HepG2 (cell line): ENCODE data around the gene RERE. TPM values are rescaled to one million over a fixed set of nuclear protein-coding genes. Genes with fewer than 3 reads are reported as not detected.

Experiments
- ATAC-seq: fragments of 200-7000 bp; cut with Tn5 transposase; 3 replicates; pipeline ENCODE4 v1.9.1; 2020; ENCODE audit warnings: mild to moderate bottlenecking, moderate library complexity
- BruUV-seq: library from RNA; stranded (reverse); fragments of 400-500 nt; replicated peaks from 2 replicates; lab custom pipeline; 2021; lab: Mats Ljungman, UMichigan
- CTCF ChIA-PET: fragments of 300-600 bp; formaldehyde crosslinking; extraction: SDS; loops from one replicate; lab custom pipeline; 2021; ENCODE audit warnings: low total read pairs, inconsistent platforms, low intra/inter-chr PET ratio; lab: Yijun Ruan, JAX
- POLR2A ChIA-PET: fragments of 350-600 bp; sonication (Branson Sonifier 250); formaldehyde crosslinking; loops from one replicate; lab custom pipeline; 2020; ENCODE audit warnings: antibody characterized with exemption, inconsistent platforms; lab: Yijun Ruan, JAX
- DNase-seq: peaks from one replicate; pipeline ENCODE4 v3.0.0-alpha.2; 2015; ENCODE audit warnings: low spot score
- FAIRE-seq: peaks from 3 replicates; lab custom pipeline; 2011; peaks lifted over from hg19 to GRCh38; lab: Jason Lieb, UNC
- H2AFZ ChIP-seq: one replicate; pipeline ENCODE4 v1.6.1; 2011; ENCODE audit warnings: low read length, inconsistent platforms
- H3K27ac ChIP-seq: fragments of 300-600 bp; 3 replicates; pipeline ENCODE4 v1.8.0; 2011; ENCODE audit warnings: mixed run types, mild to moderate bottlenecking, mixed read lengths, low read length, inconsistent platforms; ENCODE audit not compliant: insufficient read depth; ENCODE audit errors: extremely low read length
- H3K27me3 ChIP-seq, 2 experiments: fragments of 200-600 bp in 1 of 2; 2 replicates in 1 of 2; 3 replicates in 1 of 2; pipeline versions ENCODE4 v1.6.0 to v1.8.0; 2011; ENCODE audit warnings: low read length in 2 of 2, mild to moderate bottlenecking in 2 of 2, moderate library complexity in 2 of 2, inconsistent platforms in 1 of 2; ENCODE audit not compliant: insufficient read depth in 2 of 2, control insufficient read depth in 1 of 2
- H3K36me3 ChIP-seq, 2 experiments: fragments of 200-600 bp in 1 of 2; replicated peaks in 1 of 2; 2 replicates in 1 of 2; 3 replicates in 1 of 2; pipeline versions ENCODE4 v1.5.1 to v1.8.0; 2011; ENCODE audit warnings: low read length in 2 of 2, inconsistent platforms in 1 of 2; ENCODE audit not compliant: insufficient read depth in 2 of 2, control insufficient read depth in 1 of 2
- H3K4me1 ChIP-seq: 2 replicates; pipeline ENCODE4 v1.5.1; 2012; ENCODE audit warnings: low read length, inconsistent platforms; ENCODE audit not compliant: insufficient read depth
- H3K4me2 ChIP-seq: 2 replicates; pipeline ENCODE4 v1.6.0; 2011; ENCODE audit warnings: low read depth, low read length, inconsistent platforms
- H3K4me3 ChIP-seq, 3 experiments: fragments of 200-600 bp in 1 of 3; sonication (generic), shearing (Covaris generic) in 1 of 3; replicated peaks in 1 of 3; 2 replicates each; pipeline ENCODE4 v1.5.1; 2011 to 2016; ENCODE audit warnings: low read length in 3 of 3, inconsistent platforms in 2 of 3, low read depth in 2 of 3, mild to moderate bottlenecking in 2 of 3, control low read depth in 1 of 3, mixed read lengths in 1 of 3; ENCODE audit not compliant: insufficient read depth in 1 of 3
- H3K79me2 ChIP-seq: one replicate; pipeline ENCODE4 v1.6.1; 2011; ENCODE audit warnings: low read length, inconsistent platforms; ENCODE audit not compliant: insufficient read depth
- H3K9ac ChIP-seq: 2 replicates; pipeline ENCODE4 v1.6.0; 2011; ENCODE audit warnings: mild to moderate bottlenecking, low read depth, low read length, inconsistent platforms; ENCODE audit not compliant: insufficient read depth
- H3K9me3 ChIP-seq: 2 replicates; pipeline ENCODE4 v1.5.1; 2012; ENCODE audit warnings: mild to moderate bottlenecking, low read length
- H4K20me1 ChIP-seq: 2 replicates; pipeline ENCODE4 v1.6.0; 2011; ENCODE audit warnings: inconsistent platforms, mild to moderate bottlenecking, low read length, moderate library complexity; ENCODE audit not compliant: insufficient read depth
- FIP1L1 ChIP-seq: fragments of 200-400 bp; formaldehyde crosslinking; IDR thresholded peaks from 2 replicates; pipeline ENCODE4 v1.6.1; 2018; ENCODE audit warnings: low read depth, mild to moderate bottlenecking, low read length, moderate library complexity, borderline replicate concordance; ENCODE audit not compliant: insufficient read depth
- GPN1 ChIP-seq: sonication (generic); formaldehyde crosslinking; IDR thresholded peaks from 2 replicates; pipeline ENCODE4 v1.5.1; 2020; ENCODE audit warnings: missing genetic modification reagents, borderline replicate concordance
- HDAC2 ChIP-seq: sonication (generic); formaldehyde crosslinking; IDR thresholded peaks from 2 replicates; pipeline ENCODE4 v1.4.0; 2020; ENCODE audit warnings: missing genetic modification reagents
- HNF4A ChIP-seq: sonication (generic); formaldehyde crosslinking; IDR thresholded peaks from 2 replicates; pipeline ENCODE4 v1.4.0; 2020; ENCODE audit warnings: missing genetic modification reagents
- HOXD1 ChIP-seq: sonication (generic); formaldehyde crosslinking; IDR thresholded peaks from 2 replicates; pipeline ENCODE4 v1.5.0; 2020; ENCODE audit warnings: missing genetic modification reagents
- ISL2 ChIP-seq: sonication (generic); formaldehyde crosslinking; IDR thresholded peaks from 2 replicates; pipeline ENCODE4 v1.5.0; 2020; ENCODE audit warnings: missing genetic modification reagents
- JARID2 ChIP-seq: sonication (generic); formaldehyde crosslinking; IDR thresholded peaks from 2 replicates; pipeline ENCODE4 v1.8.1; 2023; ENCODE audit warnings: missing genetic modification reagents, inconsistent platforms; ENCODE audit not compliant: insufficient replicate concordance
- MBNL3 ChIP-seq: fragments of 250-450 bp; sonication (Bioruptor Pico); conservative IDR thresholded peaks from 2 replicates; pipeline ENCODE4 v1.8.0; 2022; ENCODE audit warnings: mild to moderate bottlenecking, inconsistent platforms
- PAX8 ChIP-seq: sonication (generic); formaldehyde crosslinking; IDR thresholded peaks from 2 replicates; pipeline ENCODE4 v1.8.0; 2022; ENCODE audit warnings: mild to moderate bottlenecking, missing genetic modification reagents, borderline replicate concordance
- RNF2 ChIP-seq: fragments of 450-650 bp; conservative IDR thresholded peaks from 2 replicates; pipeline ENCODE4 v1.6.1; 2016; ENCODE audit warnings: low read depth
- SAFB2 ChIP-seq: sonication (generic); formaldehyde crosslinking; IDR thresholded peaks from 2 replicates; pipeline ENCODE4 v1.5.1; 2020; ENCODE audit warnings: missing genetic modification reagents, low read depth, mild to moderate bottlenecking, borderline replicate concordance
- TBX2 ChIP-seq: sonication (generic); formaldehyde crosslinking; IDR thresholded peaks from 2 replicates; pipeline ENCODE4 v1.5.0; 2020; ENCODE audit warnings: missing genetic modification reagents, mild to moderate bottlenecking, borderline replicate concordance
- TCF12 ChIP-seq, 2 experiments: fragments of 450-650 bp in 1 of 2; sonication (generic) in 1 of 2; formaldehyde crosslinking in 1 of 2; IDR thresholded peaks; 2 replicates each; pipeline versions ENCODE4 v1.6.1 to v1.8.0; 2017 to 2022; ENCODE audit warnings: antibody characterized with exemption in 1 of 2, mild to moderate bottlenecking in 1 of 2, missing genetic modification reagents in 1 of 2, moderate library complexity in 1 of 2
- TP53 ChIP-seq: sonication (generic); formaldehyde crosslinking; conservative IDR thresholded peaks from 2 replicates; pipeline ENCODE4 v1.4.0; 2020; ENCODE audit warnings: missing genetic modification reagents
- TSC22D2 ChIP-seq: sonication (generic); formaldehyde crosslinking; IDR thresholded peaks from 2 replicates; pipeline ENCODE4 v1.5.1; 2020; ENCODE audit warnings: missing genetic modification reagents, mild to moderate bottlenecking, borderline replicate concordance
- YEATS2 ChIP-seq: sonication (generic); formaldehyde crosslinking; IDR thresholded peaks from 2 replicates; pipeline ENCODE4 v1.4.0; 2020; ENCODE audit warnings: missing genetic modification reagents, borderline replicate concordance
- ZBTB44 ChIP-seq: sonication (generic); formaldehyde crosslinking; IDR thresholded peaks from 2 replicates; pipeline ENCODE4 v1.4.0; 2020; ENCODE audit warnings: missing genetic modification reagents
- ZNF564 ChIP-seq: sonication (generic); formaldehyde crosslinking; IDR thresholded peaks from 2 replicates; pipeline ENCODE4 v1.8.1; 2023; ENCODE audit warnings: mild to moderate bottlenecking, missing genetic modification reagents
- ZNF770 ChIP-seq: sonication (generic); formaldehyde crosslinking; IDR thresholded peaks from 2 replicates; pipeline ENCODE4 v1.5.0; 2020; ENCODE audit warnings: mild to moderate bottlenecking, missing genetic modification reagents
- WGBS: methylation state at CpG from one replicate; pipeline ENCODE4 v1.1.6; 2017; ENCODE audit warnings: low lambda C conversion rate; 5-methylcytosine and 5-hydroxymethylcytosine counted together
- in situ Hi-C: cut with HindIII; loops from 2 replicates; pipeline ENCODE4 v1.10.0; 2017; ENCODE audit warnings: low pct_unique_long_range_greater_than_20kb; ENCODE audit not compliant: extremely low pct_ligation_motif_present
- intact Hi-C: fragments of 100-400 bp; cut with micrococcal nuclease; formaldehyde crosslinking; loops from one replicate; pipeline ENCODE4 v1.10.0; 2022; ENCODE audit not compliant: unreplicated experiment
- polyA plus RNA-seq, 8 experiments: library from polyadenylated mRNA; depleted of rRNA in 3 of 8; stranded (reverse) in 7 of 8; unstranded in 1 of 8; fragments of >200 nt; fragmentation: Illumina TruSeq in 4 of 8; extraction: Trizol in 4 of 8; gene quantifications; 2 replicates each; pipeline versions ENCODE4 v1.2.1 to v1.2.3, GENCODE V29; 2011 to 2016; ENCODE audit warnings: low read depth in 4 of 8, missing spikeins in 1 of 8, mixed read lengths in 1 of 8; ENCODE audit not compliant: insufficient read depth in 1 of 8
- total RNA-seq, 5 experiments: library from RNA; depleted of rRNA; stranded (reverse); fragments of >200 nt; fragmentation: Illumina TruSeq; extraction: Trizol; gene quantifications; 2 replicates each; pipeline ENCODE4 v1.2.3, GENCODE V29; 2016; ENCODE audit warnings: low read depth in 1 of 5

The RERE gene
- total and polyA plus RNA-seq, 2 of the 13 experiments (the other 11 are each of a cell fraction or from before 2014, with no cell fraction given) = 18.3 to 21.9 TPM

- TF ChIP-seq PAX8 (CRISPR knock-in tag) (no peak), HDAC2 (CRISPR knock-in tag) (no peak), SAFB2 (CRISPR knock-in tag) (no peak)
These were observed 5.4 kb downstream of the RERE start (continued) for GRCh38 chr1:8812081-8812480.

DNA sequence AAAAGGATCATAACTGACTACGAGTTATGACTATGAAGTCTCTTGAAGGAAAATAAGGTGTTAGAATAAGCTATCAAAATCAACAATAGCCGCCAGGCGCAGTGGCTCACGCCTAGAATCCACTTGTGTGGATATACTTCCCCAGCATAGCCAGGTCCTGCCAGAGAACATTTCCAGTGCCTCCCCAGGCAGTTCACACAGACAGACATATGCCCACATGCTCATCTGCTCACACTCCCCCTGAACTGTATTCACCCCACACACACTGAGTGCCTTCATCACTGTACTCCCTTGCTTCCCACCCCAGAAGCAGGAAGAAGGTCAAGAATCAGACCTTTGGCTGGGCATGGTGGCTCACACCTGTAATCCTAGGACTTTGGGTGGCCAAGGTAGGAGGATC is 6.5 kb downstream of the RERE start:
- no peaks in the 10 kb centered on the region for H3K9me3 ChIP-seq
- H3K36me3 ChIP-seq = no peaks in the 10 kb centered on the region
- no peak for DNase-seq
- TF ChIP-seq ZBTB44 (CRISPR knock-in tag) (no peak), RNF2 (no peak), HNF4A (CRISPR knock-in tag) (no peak), TSC22D2 (CRISPR knock-in tag) (no peak), ZNF564 (CRISPR knock-in tag) (no peak), HOXD1 (no peak), GPN1 (CRISPR knock-in tag) (no peak), FIP1L1 (no peak), TP53 (no peak), JARID2 (CRISPR knock-in tag) (no peak), ZNF770 (CRISPR knock-in tag) (no peak), TCF12 (IDR thresholded peaks at IDR 0.05) (no peak), TCF12 (CRISPR knock-in tag; IDR thresholded peaks at IDR 0.05) (no peak), ISL2 (CRISPR knock-in tag) (no peak), MBNL3 (CRISPR knock-in tag) (no peak), TBX2 (no peak), YEATS2 (CRISPR knock-in tag) (no peak)
- TF ChIP-seq, all 625 proteins: peak for 0
- Histone ChIP-seq H4K20me1 (peaks cover 57% of the 10 kb centered on the region), H3K9ac (no peak overlapping the region), H3K4me1 (peaks cover 88% of the 10 kb centered on the region), H3K27ac (no peak overlapping the region), H3K27me3 (no peaks in the 10 kb centered on the region), H3K4me3 (no peak overlapping the region), H3K4me2 (no peak overlapping the region), H2AFZ (no peak overlapping the region), H3K79me2 (peaks cover 98% of the 10 kb centered on the region)
- POLR2A ChIA-PET = interaction anchor here (1.1 kb wide), 1 partner anchor 68 kb away, joined by 3 read pairs; no protein-coding TSS in a partner anchor
- no TSS peak for BruUV-seq
- intact Hi-C loops = no loop called here
- in situ Hi-C loops = no loop called here
- over 99% methylated on average over 4 of the region's 4 CpGs for WGBS
- ATAC-seq (peak; percentile 35; the same call in 2 of the 3 replicates), FAIRE-seq (no peak)
- CTCF ChIA-PET = no interaction called here
